ENCODE data around the gene NT5C1B.

The NT5C1B gene

GRCh38 chr2:18626958-18627650 is 37.7 kb upstream of the NT5C1B start:
- TF ChIP-seq MYC (IDR thresholded peaks at IDR 0.05; ENCODE audit: low read depth, low read length) (no peak), CTCF (IDR thresholded peaks at IDR 0.05; ENCODE audit: low read depth, low read length) (no peak), POLR2A (IDR thresholded peaks at IDR 0.05; ENCODE audit: extremely low read depth, insufficient read length) (no peak), MAX (IDR thresholded peaks at IDR 0.05; ENCODE audit: low read depth, low read length) (no peak)
- DNase-seq (ENCODE audit: low read depth), result no peak

GRCh38 chr2:18626256-18626668 is 36.9 kb upstream of the NT5C1B start:
- H3K4me3 ChIP-seq (ENCODE audit: low read depth, low read length), result no peak overlapping the region
- DNase-seq (ENCODE audit: low read depth), result no peak
- no peak for TF ChIP-seq POLR2A (IDR thresholded peaks at IDR 0.05; ENCODE audit: extremely low read depth, insufficient read length)
- no peak for TF ChIP-seq MYC (IDR thresholded peaks at IDR 0.05; ENCODE audit: low read depth, low read length)
- no peak for TF ChIP-seq CTCF (IDR thresholded peaks at IDR 0.05; ENCODE audit: low read depth, low read length)
- no peak for TF ChIP-seq MAX (IDR thresholded peaks at IDR 0.05; ENCODE audit: low read depth, low read length)

More at GRCh38 chr2:18626958-18627650, 37.7 kb upstream of the NT5C1B start:
- H3K4me3 ChIP-seq (ENCODE audit: low read depth, low read length), result no peak overlapping the region

GRCh38 chr2:18625563-18625962 is 36.2 kb upstream of the NT5C1B start:
- DNase-seq (ENCODE audit: low read depth), result no peak
- H3K4me3 ChIP-seq (ENCODE audit: low read depth, low read length), result no peak overlapping the region
- TF ChIP-seq CTCF (IDR thresholded peaks at IDR 0.05; ENCODE audit: low read depth, low read length) (no peak), MYC (IDR thresholded peaks at IDR 0.05; ENCODE audit: low read depth, low read length) (no peak), POLR2A (IDR thresholded peaks at IDR 0.05; ENCODE audit: extremely low read depth, insufficient read length) (no peak), MAX (IDR thresholded peaks at IDR 0.05; ENCODE audit: low read depth, low read length) (no peak)

- no peak for DNase-seq (ENCODE audit: low read depth)
- no peak for TF ChIP-seq POLR2A (IDR thresholded peaks at IDR 0.05; ENCODE audit: extremely low read depth, insufficient read length)
- no peak for TF ChIP-seq CTCF (IDR thresholded peaks at IDR 0.05; ENCODE audit: low read depth, low read length)
- TF ChIP-seq MYC (IDR thresholded peaks at IDR 0.05; ENCODE audit: low read depth, low read length), result no peak
- H3K4me3 ChIP-seq (ENCODE audit: low read depth, low read length), result no peak overlapping the region
Observed at GRCh38 chr2:18623782-18624181, 34.4 kb upstream of the NT5C1B start.

GRCh38 chr2:18620867-18621632 is 31.7 kb upstream of the NT5C1B start:
- no peak for DNase-seq (ENCODE audit: low read depth)
- no peak for TF ChIP-seq MYC (IDR thresholded peaks at IDR 0.05; ENCODE audit: low read depth, low read length)
- no peak for TF ChIP-seq MAX (IDR thresholded peaks at IDR 0.05; ENCODE audit: low read depth, low read length)
- no peak for TF ChIP-seq CTCF (IDR thresholded peaks at IDR 0.05; ENCODE audit: low read depth, low read length)
- no peak for TF ChIP-seq POLR2A (IDR thresholded peaks at IDR 0.05; ENCODE audit: extremely low read depth, insufficient read length)
- no peak overlapping the region for H3K4me3 ChIP-seq (ENCODE audit: low read depth, low read length)

Measured in NB4 (cell line).